WTC11 (cell line): ENCODE measurements around the gene HAND1. TPM values are rescaled to one million over a fixed set of nuclear protein-coding genes. Genes with fewer than 3 reads are reported as not detected.

Experiments
- ATAC-seq: fragments of 200-7000 bp; cut with Tn5 transposase; 2 replicates; pipeline ENCODE4 v1.10.0; 2021; ENCODE audit warnings: mild to moderate bottlenecking, moderate library complexity
- CTCF ChIA-PET: fragments of 300-600 bp; sonication (Branson Sonifier 250); formaldehyde crosslinking; loops from one replicate; lab custom pipeline; 2021; ENCODE audit warnings: antibody characterized with exemption; lab: Charles Lee
- POLR2A ChIA-PET: fragments of 350-600 bp; sonication (Branson Sonifier 250); formaldehyde crosslinking; loops from one replicate; lab custom pipeline; 2021; ENCODE audit warnings: antibody characterized with exemption; lab: Charles Lee
- DNase-seq: peaks from one replicate; pipeline ENCODE4 v3.0.0; 2021; ENCODE audit warnings: low spot score
- H3K27ac Mint-ChIP-seq: 2 replicates; pipeline ENCODE4 v1.8.0; 2021; ENCODE audit warnings: mixed read lengths
- H3K27me3 Mint-ChIP-seq: 2 replicates; pipeline ENCODE4 v1.8.0; 2021; ENCODE audit warnings: low read depth, mild to moderate bottlenecking, moderate library complexity, mixed read lengths
- H3K36me3 Mint-ChIP-seq: 2 replicates; pipeline ENCODE4 v1.8.0; 2021; ENCODE audit warnings: mixed read lengths
- H3K4me1 Mint-ChIP-seq: 2 replicates; pipeline ENCODE4 v1.8.0; 2022; ENCODE audit warnings: mixed read lengths
- H3K4me3 Mint-ChIP-seq: 2 replicates; pipeline ENCODE4 v1.8.0; 2021; ENCODE audit warnings: mild to moderate bottlenecking, moderate library complexity, mixed read lengths
- H3K9me3 Mint-ChIP-seq: 2 replicates; pipeline ENCODE4 v1.8.0; 2021; ENCODE audit warnings: mixed read lengths
- CBFB ChIP-seq: sonication (generic); formaldehyde crosslinking; IDR thresholded peaks from 2 replicates; pipeline ENCODE4 v1.8.1; 2022; ENCODE audit warnings: mild to moderate bottlenecking, low read depth, missing genetic modification reagents
- E2F4 ChIP-seq: sonication (generic); formaldehyde crosslinking; IDR thresholded peaks from 2 replicates; pipeline ENCODE4 v1.8.1; 2022; ENCODE audit warnings: low read depth, mild to moderate bottlenecking, moderate library complexity, missing genetic modification reagents, borderline replicate concordance
- ELF4 ChIP-seq: sonication (generic); formaldehyde crosslinking; IDR thresholded peaks from 2 replicates; pipeline ENCODE4 v1.8.1; 2022; ENCODE audit warnings: low read depth, mild to moderate bottlenecking, moderate library complexity, missing genetic modification reagents
- FOXJ3 ChIP-seq: sonication (generic); formaldehyde crosslinking; IDR thresholded peaks from 2 replicates; pipeline ENCODE4 v1.9.0; 2021; ENCODE audit warnings: missing genetic modification reagents, mild to moderate bottlenecking, borderline replicate concordance
- FOXK1 ChIP-seq: sonication (generic); formaldehyde crosslinking; IDR thresholded peaks from 2 replicates; pipeline ENCODE4 v1.8.0; 2022; ENCODE audit warnings: mild to moderate bottlenecking, moderate library complexity, missing genetic modification reagents
- GRHL2 ChIP-seq: fragments of 250-450 bp; sonication (Bioruptor Pico); IDR thresholded peaks from 2 replicates; pipeline ENCODE4 v1.8.0; 2022; ENCODE audit warnings: mild to moderate bottlenecking, moderate library complexity; ENCODE audit not compliant: insufficient replicate concordance, severe bottlenecking
- HMGA2 ChIP-seq: fragments of 250-450 bp; sonication (Bioruptor Pico); IDR thresholded peaks from 2 replicates; pipeline ENCODE4 v1.4.0; 2021; ENCODE audit warnings: mild to moderate bottlenecking, moderate library complexity
- KAT7 ChIP-seq: sonication (generic); formaldehyde crosslinking; IDR thresholded peaks from 2 replicates; pipeline ENCODE4 v1.8.1; 2023; ENCODE audit warnings: missing genetic modification reagents, mild to moderate bottlenecking, borderline replicate concordance
- NR2C2 ChIP-seq: sonication (generic); formaldehyde crosslinking; IDR thresholded peaks from 2 replicates; pipeline ENCODE4 v1.8.0; 2022; ENCODE audit warnings: mild to moderate bottlenecking, missing genetic modification reagents
- PRRX2 ChIP-seq: fragments of 250-450 bp; sonication (Bioruptor Pico); IDR thresholded peaks from 2 replicates; pipeline ENCODE4 v1.8.0; 2021; ENCODE audit warnings: mild to moderate bottlenecking
- RORB ChIP-seq: fragments of 250-450 bp; sonication (Bioruptor Pico); IDR thresholded peaks from 2 replicates; pipeline ENCODE4 v1.9.0; 2021; ENCODE audit warnings: mild to moderate bottlenecking
- SMAD3 ChIP-seq: sonication (generic); formaldehyde crosslinking; IDR thresholded peaks from 2 replicates; pipeline ENCODE4 v1.8.0; 2022; ENCODE audit warnings: missing genetic modification reagents, mild to moderate bottlenecking, borderline replicate concordance
- SOX15 ChIP-seq: fragments of 250-450 bp; sonication (Bioruptor Pico); IDR thresholded peaks from 2 replicates; pipeline ENCODE4 v1.9.0; 2021; ENCODE audit warnings: mild to moderate bottlenecking
- USF2 ChIP-seq: sonication (generic); formaldehyde crosslinking; IDR thresholded peaks from 2 replicates; pipeline ENCODE4 v1.8.1; 2023; ENCODE audit warnings: mild to moderate bottlenecking, missing genetic modification reagents, moderate library complexity
- ZBTB21 ChIP-seq: sonication (generic); formaldehyde crosslinking; IDR thresholded peaks from 2 replicates; pipeline ENCODE4 v1.8.1; 2023; ENCODE audit warnings: mild to moderate bottlenecking, missing genetic modification reagents, borderline replicate concordance
- ZNF219 ChIP-seq: sonication (generic); formaldehyde crosslinking; IDR thresholded peaks from 2 replicates; pipeline ENCODE4 v1.8.0; 2023; ENCODE audit warnings: missing genetic modification reagents, mild to moderate bottlenecking, borderline replicate concordance
- ZNF317 ChIP-seq: sonication (generic); formaldehyde crosslinking; IDR thresholded peaks from 2 replicates; pipeline ENCODE4 v1.8.1; 2023; ENCODE audit warnings: low read depth, mild to moderate bottlenecking, moderate library complexity, missing genetic modification reagents, borderline replicate concordance
- ZNF396 ChIP-seq: fragments of 250-450 bp; sonication (Bioruptor Pico); IDR thresholded peaks from 2 replicates; pipeline ENCODE4 v1.8.0; 2021; ENCODE audit warnings: mild to moderate bottlenecking, moderate library complexity, borderline replicate concordance
- ZSCAN18 ChIP-seq: fragments of 250-450 bp; sonication (Bioruptor Pico); IDR thresholded peaks from 2 replicates; pipeline ENCODE4 v2.1.2; 2022; ENCODE audit warnings: mild to moderate bottlenecking, moderate library complexity
- total RNA-seq: library from RNA; stranded (reverse); gene quantifications from 3 replicates; pipeline ENCODE4 v1.2.3, GENCODE V29; 2021
- TF ChIP-seq, protein P1 (sequence below): sonication (generic); formaldehyde crosslinking; IDR thresholded peaks from 2 replicates; pipeline ENCODE4 v1.8.1; 2022; ENCODE audit warnings: mild to moderate bottlenecking, missing genetic modification reagents, moderate library complexity, borderline replicate concordance
- TF ChIP-seq, protein P2 (sequence below): sonication (generic); formaldehyde crosslinking; IDR thresholded peaks from 2 replicates; pipeline ENCODE4 v1.8.0; 2022; ENCODE audit warnings: mild to moderate bottlenecking, missing genetic modification reagents
- TF ChIP-seq, protein P3 (sequence below): sonication (generic); formaldehyde crosslinking; IDR thresholded peaks from 2 replicates; pipeline ENCODE4 v1.8.1; 2022; ENCODE audit warnings: missing genetic modification reagents, borderline replicate concordance

HAND1 gene
- total RNA-seq, 1 experiment from 2014 or later = not detected

- TF ChIP-seq CBFB (CRISPR knock-in tag) = no peak
- no peak for TF ChIP-seq ZNF396 (CRISPR knock-in tag)
- no peak for TF ChIP-seq GRHL2 (CRISPR knock-in tag)
These were observed 24.2 kb upstream of the HAND1 start (continued) for GRCh38 chr5:154502180-154502579.

DNA sequence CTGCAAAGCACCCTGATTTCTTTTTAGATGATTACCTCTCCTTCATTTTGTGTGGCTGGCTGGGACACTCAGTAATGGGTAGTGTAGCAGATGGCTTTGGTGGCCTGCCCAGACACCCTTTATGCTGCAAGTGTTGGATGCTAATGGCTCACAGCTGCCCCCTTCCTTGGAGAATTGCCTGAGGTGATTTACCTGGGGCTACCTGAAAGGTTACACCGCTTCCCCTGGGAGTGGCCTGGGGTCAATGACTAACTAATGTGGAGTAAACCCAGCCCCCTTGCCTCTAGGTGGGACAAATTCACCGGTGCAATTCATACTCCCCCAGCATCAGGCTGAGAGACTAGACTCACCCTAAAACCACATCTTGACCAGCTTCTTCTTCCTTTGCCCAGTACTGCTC lies 23.5 kb upstream of the HAND1 start:
- DNase-seq (peak; percentile 41), ATAC-seq (peak; percentile 81)
- Mint-ChIP-seq H3K4me3 (no peak overlapping the region), H3K27me3 (peaks cover 3% of the 10 kb centered on the region; the same call in 1 of the 2 replicates), H3K4me1 (peaks cover 22% of the 10 kb centered on the region), H3K36me3 (no peaks in the 10 kb centered on the region), H3K9me3 (no peaks in the 10 kb centered on the region; the same call in 1 of the 2 replicates), H3K27ac (no peak overlapping the region)
- TF ChIP-seq, protein P1, sequence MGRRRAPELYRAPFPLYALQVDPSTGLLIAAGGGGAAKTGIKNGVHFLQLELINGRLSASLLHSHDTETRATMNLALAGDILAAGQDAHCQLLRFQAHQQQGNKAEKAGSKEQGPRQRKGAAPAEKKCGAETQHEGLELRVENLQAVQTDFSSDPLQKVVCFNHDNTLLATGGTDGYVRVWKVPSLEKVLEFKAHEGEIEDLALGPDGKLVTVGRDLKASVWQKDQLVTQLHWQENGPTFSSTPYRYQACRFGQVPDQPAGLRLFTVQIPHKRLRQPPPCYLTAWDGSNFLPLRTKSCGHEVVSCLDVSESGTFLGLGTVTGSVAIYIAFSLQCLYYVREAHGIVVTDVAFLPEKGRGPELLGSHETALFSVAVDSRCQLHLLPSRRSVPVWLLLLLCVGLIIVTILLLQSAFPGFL (CRISPR knock-in tag) = no peak
- TF ChIP-seq ZNF396 (CRISPR knock-in tag) (no peak), ZBTB21 (CRISPR knock-in tag) (no peak), ELF4 (CRISPR knock-in tag) (no peak)
- POLR2A ChIA-PET = no interaction called here
- CTCF ChIA-PET = interaction anchor here (1.3 to 6.3 kb wide), 3 partner anchors 19 to 109 kb away, joined by 3 to 51 read pairs (median 10); no protein-coding TSS in a partner anchor

DNA sequence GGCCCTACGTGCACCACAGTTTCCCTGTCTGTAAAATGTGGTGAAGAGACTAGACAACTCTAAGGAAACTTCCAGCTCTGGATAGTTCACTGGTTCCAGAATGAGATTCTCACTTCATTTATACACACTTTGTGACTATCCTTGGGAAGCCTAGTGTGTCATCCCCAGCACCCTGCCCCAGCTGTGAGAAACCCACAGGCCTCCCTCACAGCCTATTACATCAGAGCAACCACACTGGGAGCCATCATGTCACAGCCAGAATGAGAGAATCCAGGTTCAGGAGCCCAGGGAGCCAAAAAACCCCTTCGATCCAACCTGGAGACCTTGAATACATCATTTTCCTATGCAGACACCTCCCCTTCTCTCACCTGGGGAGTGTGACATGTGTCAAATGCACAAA lies 21.0 kb upstream of the HAND1 start:
- Mint-ChIP-seq H3K4me3 (no peak overlapping the region), H3K27ac (no peak overlapping the region), H3K4me1 (peaks cover 19% of the 10 kb centered on the region), H3K36me3 (no peaks in the 10 kb centered on the region), H3K27me3 (peaks cover 8% of the 10 kb centered on the region), H3K9me3 (no peaks in the 10 kb centered on the region; the same call in 1 of the 2 replicates)
- no peak for TF ChIP-seq USF2 (CRISPR knock-in tag)
- TF ChIP-seq FOXJ3 (CRISPR knock-in tag) = no peak
- no peak for TF ChIP-seq FOXK1
- ChIA-PET POLR2A (no interaction called here), CTCF (no interaction called here)
- ATAC-seq = no peak
- DNase-seq = no peak

- Mint-ChIP-seq H3K27ac (no peak overlapping the region), H3K9me3 (no peaks in the 10 kb centered on the region; the same call in 1 of the 2 replicates), H3K4me3 (no peak overlapping the region), H3K27me3 (peaks cover 12% of the 10 kb centered on the region), H3K36me3 (no peaks in the 10 kb centered on the region), H3K4me1 (peaks cover 20% of the 10 kb centered on the region)
- CTCF ChIA-PET = interaction anchor here (1.2 kb wide), 1 partner anchor 22 kb away, joined by 3 read pairs; no protein-coding TSS in a partner anchor
- DNase-seq = no peak
- POLR2A ChIA-PET = no interaction called here
- no peak for ATAC-seq
- TF ChIP-seq SMAD3 (CRISPR knock-in tag) = no peak
- TF ChIP-seq HMGA2 (CRISPR knock-in tag) = no peak
- TF ChIP-seq ZSCAN18 (CRISPR knock-in tag) = no peak
- TF ChIP-seq SOX15 (CRISPR knock-in tag) = no peak
- TF ChIP-seq PRRX2 (CRISPR knock-in tag) = no peak
- TF ChIP-seq, protein P2, sequence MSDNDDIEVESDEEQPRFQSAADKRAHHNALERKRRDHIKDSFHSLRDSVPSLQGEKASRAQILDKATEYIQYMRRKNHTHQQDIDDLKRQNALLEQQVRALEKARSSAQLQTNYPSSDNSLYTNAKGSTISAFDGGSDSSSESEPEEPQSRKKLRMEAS (CRISPR knock-in tag) = no peak
- TF ChIP-seq USF2 (CRISPR knock-in tag) = no peak
- TF ChIP-seq E2F4 = no peak
- no peak for TF ChIP-seq ZNF219 (CRISPR knock-in tag)
- no peak for TF ChIP-seq RORB (CRISPR knock-in tag)
- TF ChIP-seq NR2C2 (CRISPR knock-in tag) = no peak
- TF ChIP-seq, protein P3, sequence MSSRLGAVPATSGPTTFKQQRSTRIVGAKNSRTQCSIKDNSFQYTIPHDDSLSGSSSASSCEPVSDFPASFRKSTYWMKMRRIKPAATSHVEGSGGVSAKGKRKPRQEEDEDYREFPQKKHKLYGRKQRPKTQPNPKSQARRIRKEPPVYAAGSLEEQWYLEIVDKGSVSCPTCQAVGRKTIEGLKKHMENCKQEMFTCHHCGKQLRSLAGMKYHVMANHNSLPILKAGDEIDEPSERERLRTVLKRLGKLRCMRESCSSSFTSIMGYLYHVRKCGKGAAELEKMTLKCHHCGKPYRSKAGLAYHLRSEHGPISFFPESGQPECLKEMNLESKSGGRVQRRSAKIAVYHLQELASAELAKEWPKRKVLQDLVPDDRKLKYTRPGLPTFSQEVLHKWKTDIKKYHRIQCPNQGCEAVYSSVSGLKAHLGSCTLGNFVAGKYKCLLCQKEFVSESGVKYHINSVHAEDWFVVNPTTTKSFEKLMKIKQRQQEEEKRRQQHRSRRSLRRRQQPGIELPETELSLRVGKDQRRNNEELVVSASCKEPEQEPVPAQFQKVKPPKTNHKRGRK (CRISPR knock-in tag) = no peak
- TF ChIP-seq ZNF317 (CRISPR knock-in tag) = no peak
- TF ChIP-seq KAT7 (CRISPR knock-in tag) = no peak
These were observed 20.6 kb upstream of the HAND1 start for GRCh38 chr5:154498591-154498990.
